Skeletal muscle tissue (tissue), 4 donors: ENCODE results near the gene CERCAM. TPM values are rescaled to one million over a fixed set of nuclear protein-coding genes. Genes with fewer than 3 reads are reported as not detected.

Source experiments
- H3K27ac ChIP-seq: one replicate; pipeline ENCODE4 v1.7.0; 2013; ENCODE audit warnings: mild to moderate bottlenecking, low read depth, low read length, inconsistent platforms
- H3K27me3 ChIP-seq, 3 donors: one replicate each; pipeline ENCODE4 v1.7.0; 2013; ENCODE audit warnings: low read length in 3 of 3; ENCODE audit not compliant: control insufficient read depth in 3 of 3, insufficient read depth in 3 of 3
- H3K36me3 ChIP-seq, 3 donors: one replicate each; pipeline ENCODE4 v1.7.0; 2013; ENCODE audit warnings: low read length in 3 of 3; ENCODE audit not compliant: control insufficient read depth in 3 of 3, insufficient read depth in 3 of 3
- H3K4me1 ChIP-seq, 3 donors: one replicate each; pipeline ENCODE4 v1.7.0; 2013; ENCODE audit warnings: low read length in 3 of 3, mild to moderate bottlenecking in 3 of 3; ENCODE audit not compliant: control insufficient read depth in 3 of 3, insufficient read depth in 3 of 3
- H3K4me3 ChIP-seq, 3 donors: one replicate each; pipeline ENCODE4 v1.7.0; 2013; ENCODE audit warnings: low read length in 3 of 3
- H3K9ac ChIP-seq, 3 donors: one replicate each; pipeline ENCODE4 v1.7.0; 2013; ENCODE audit warnings: low read length in 3 of 3, mild to moderate bottlenecking in 3 of 3, moderate library complexity in 2 of 3, low read depth in 1 of 3
- H3K9me3 ChIP-seq, 3 donors: one replicate each; pipeline ENCODE4 v1.7.0; 2013; ENCODE audit warnings: low read length in 3 of 3; ENCODE audit not compliant: control insufficient read depth in 3 of 3
- total RNA-seq: library from RNA; depleted of rRNA; stranded (reverse); fragments of >200 nt; gene quantifications from one replicate; pipeline ENCODE4 v1.2.3, GENCODE V29; 2014
- donor health status: Osteomylitis.

Gene CERCAM, protein sequence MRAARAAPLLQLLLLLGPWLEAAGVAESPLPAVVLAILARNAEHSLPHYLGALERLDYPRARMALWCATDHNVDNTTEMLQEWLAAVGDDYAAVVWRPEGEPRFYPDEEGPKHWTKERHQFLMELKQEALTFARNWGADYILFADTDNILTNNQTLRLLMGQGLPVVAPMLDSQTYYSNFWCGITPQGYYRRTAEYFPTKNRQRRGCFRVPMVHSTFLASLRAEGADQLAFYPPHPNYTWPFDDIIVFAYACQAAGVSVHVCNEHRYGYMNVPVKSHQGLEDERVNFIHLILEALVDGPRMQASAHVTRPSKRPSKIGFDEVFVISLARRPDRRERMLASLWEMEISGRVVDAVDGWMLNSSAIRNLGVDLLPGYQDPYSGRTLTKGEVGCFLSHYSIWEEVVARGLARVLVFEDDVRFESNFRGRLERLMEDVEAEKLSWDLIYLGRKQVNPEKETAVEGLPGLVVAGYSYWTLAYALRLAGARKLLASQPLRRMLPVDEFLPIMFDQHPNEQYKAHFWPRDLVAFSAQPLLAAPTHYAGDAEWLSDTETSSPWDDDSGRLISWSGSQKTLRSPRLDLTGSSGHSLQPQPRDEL
- 33.4 TPM for total RNA-seq

DNA sequence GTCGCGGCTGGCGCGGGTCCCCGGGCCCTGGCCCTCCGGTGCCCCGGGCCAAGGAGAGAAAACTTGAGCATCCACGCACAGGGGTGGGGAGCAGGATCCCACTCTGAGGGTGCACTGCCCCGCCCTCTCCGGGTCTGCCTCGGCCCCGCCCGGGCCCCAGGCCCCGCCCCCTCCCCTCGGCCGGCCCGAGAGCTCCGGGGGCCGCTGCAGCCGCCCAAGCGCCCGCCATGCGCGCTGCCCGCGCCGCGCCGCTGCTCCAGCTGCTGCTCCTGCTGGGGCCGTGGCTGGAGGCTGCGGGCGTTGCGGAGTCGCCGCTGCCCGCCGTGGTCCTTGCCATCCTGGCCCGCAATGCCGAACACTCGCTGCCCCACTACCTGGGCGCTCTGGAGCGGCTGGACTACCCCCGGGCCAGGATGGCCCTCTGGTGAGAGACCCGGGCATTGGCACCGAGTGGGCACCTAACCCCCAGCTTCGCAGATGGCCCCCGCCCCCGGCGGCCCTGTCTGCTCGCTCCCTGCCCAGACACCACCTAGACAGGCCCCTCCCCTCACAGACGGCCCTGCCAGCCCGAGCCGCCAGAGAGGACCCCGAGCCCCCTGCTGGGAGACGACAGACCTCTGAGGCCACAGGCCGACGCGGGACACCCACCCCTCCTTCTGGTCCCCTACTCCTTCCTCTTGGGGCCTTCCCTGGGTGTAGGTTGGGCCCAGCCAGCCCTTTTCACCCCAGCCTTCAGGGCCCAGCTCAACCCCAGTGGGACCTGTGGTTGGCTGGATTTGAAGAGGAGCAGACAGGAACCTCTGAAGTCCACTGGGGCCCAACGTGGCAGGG lies at the start of gene CERCAM:
CERCAM (plus strand) TSS at position 207 of the 831 bp plus-strand sequence; CDS start at position 228, 21 bp downstream.
- Histone ChIP-seq H3K9ac (peak within 1 kb of the TSS; percentile 51 to 74 (median 72)), H3K27ac (peak within 1 kb of the TSS; percentile 47), H3K9me3 (no peaks in the 10 kb centered on the region), H3K4me3 (peak within 1 kb of the TSS; percentile 68 to 72 (median 69)), H3K4me1 (peaks cover 10 to 24% (median 15%) of the 10 kb centered on the region in 3 donors), H3K36me3 (peaks cover 0 to 2% (median 0%) of the 10 kb centered on the region in 3 donors), H3K27me3 (peaks cover 9 to 19% (median 13%) of the 10 kb centered on the region in 3 donors)

DNA sequence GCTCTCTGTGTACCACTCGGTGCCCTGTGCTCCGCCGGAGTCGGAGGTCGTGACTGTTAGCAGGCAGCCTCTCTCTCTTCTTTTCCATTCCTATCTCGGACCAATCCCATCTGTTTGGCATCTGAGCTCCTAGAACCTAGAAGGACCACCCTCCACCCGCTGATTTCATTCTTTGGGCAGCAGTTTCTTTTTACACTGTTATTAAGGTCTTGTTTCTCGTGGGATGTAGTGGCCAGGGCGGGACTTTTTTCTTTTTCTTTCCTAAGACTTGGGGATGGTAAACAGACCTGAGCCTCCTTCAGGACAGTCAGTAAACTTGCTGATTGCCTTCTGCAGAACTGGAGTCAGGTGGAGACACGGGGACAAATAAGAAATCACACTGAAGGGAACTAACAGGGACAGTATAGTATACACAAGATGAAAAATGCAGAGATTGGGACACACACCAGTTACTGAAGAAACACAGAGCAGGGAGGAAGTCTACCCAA lies 49.0 kb upstream of the CERCAM start:
- H3K9me3 ChIP-seq, result no peaks in the 10 kb centered on the region
- H3K27ac ChIP-seq, result peak overlapping the region; percentile 92
- H3K27me3 ChIP-seq, result no peaks in the 10 kb centered on the region
- peaks cover 13 to 23% (median 16%) of the 10 kb centered on the region in 3 donors for H3K4me1 ChIP-seq
- H3K9ac ChIP-seq, result peak overlapping the region; percentile 87 to 99 (median 95)
- H3K4me3 ChIP-seq, result peak overlapping the region; percentile 100
- H3K36me3 ChIP-seq, result peaks cover 7 to 9% (median 9%) of the 10 kb centered on the region in 3 donors

DNA sequence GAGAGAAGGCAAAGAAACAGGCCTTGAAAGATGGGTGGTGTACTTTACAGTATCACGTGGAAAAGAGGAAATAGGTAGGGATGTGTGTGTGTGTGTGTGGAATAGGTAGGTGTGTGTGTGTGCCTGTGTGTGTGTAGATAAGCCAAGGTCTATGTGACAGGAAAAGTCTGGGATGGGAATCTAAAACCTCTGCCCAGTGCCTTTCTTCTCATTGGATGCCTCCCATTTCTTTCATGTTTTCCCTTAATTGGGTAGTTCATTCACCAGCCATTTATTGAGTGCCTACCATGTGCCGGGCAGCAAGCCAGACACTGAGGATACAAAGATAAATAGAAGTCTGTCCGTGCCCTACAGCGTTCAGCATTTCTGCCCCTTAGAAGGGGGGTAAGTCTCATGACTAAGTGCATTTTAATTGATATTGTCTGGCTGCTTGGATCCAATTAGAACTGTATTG lies 48.4 kb upstream of the CERCAM start:
- Histone ChIP-seq H3K4me3 (peak overlapping the region; percentile 100), H3K27ac (no peak overlapping the region), H3K9me3 (no peaks in the 10 kb centered on the region), H3K9ac (peak overlapping the region; percentile 87 to 99 (median 95)), H3K27me3 (no peaks in the 10 kb centered on the region), H3K36me3 (peaks cover 7 to 9% (median 9%) of the 10 kb centered on the region in 3 donors), H3K4me1 (peaks cover 13 to 23% (median 16%) of the 10 kb centered on the region in 3 donors)

DNA sequence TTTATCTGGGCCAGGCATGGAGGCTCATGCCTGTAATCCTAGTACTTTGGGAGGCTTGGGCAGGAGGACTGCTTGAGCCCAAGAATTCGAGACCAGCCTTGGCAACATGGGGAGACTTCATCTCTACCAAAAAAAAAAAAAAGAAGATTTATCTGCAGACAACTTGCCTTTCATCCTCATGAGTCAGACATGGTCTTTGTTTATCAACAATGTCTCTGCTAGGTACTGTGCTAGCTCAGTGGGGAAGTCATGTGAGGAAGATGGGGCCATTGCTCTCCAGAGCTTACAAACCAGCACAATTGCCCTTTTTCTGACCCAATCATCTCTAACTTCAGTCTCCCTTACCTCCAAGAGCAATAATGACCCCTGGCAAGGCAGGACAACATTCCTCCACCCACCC lies 47.9 kb upstream of the CERCAM start:
- H3K9me3 ChIP-seq, result no peaks in the 10 kb centered on the region
- H3K4me3 ChIP-seq, result no peak overlapping the region
- H3K27ac ChIP-seq, result no peak overlapping the region
- peaks cover 7 to 11% (median 9%) of the 10 kb centered on the region in 3 donors for H3K36me3 ChIP-seq
- no peak overlapping the region for H3K9ac ChIP-seq
- H3K27me3 ChIP-seq, result no peaks in the 10 kb centered on the region
- H3K4me1 ChIP-seq, result peaks cover 13 to 23% (median 16%) of the 10 kb centered on the region in 3 donors

DNA sequence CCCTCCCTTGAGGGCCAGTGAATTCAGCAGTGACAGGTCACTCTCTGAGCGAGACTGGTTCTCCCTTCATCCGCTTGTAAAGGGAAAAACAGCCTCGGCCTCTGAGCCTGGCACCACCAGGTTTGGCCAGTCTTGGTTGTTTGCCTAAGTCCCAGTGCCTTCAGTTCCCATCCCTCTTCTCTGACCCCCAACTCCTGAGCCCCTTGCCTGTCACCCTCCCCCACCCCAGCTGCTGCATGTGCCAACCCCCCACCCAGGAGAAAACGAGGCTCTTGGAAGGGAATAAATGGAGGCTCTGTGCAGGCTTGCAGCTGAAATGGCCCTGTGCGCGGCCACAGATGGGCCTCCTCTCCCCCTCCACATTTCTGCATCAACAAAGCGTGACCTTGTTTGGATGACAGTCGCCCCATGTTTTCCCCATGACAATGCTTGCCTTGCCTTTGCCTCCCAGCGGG lies 46.4 kb upstream of the CERCAM start:
- no peak overlapping the region for H3K9ac ChIP-seq
- H3K4me3 ChIP-seq, result no peak overlapping the region
- H3K36me3 ChIP-seq, result peaks cover 10 to 19% (median 13%) of the 10 kb centered on the region in 3 donors
- H3K4me1 ChIP-seq, result peaks cover 13 to 23% (median 16%) of the 10 kb centered on the region in 3 donors
- no peaks in the 10 kb centered on the region for H3K27me3 ChIP-seq
- H3K27ac ChIP-seq, result no peak overlapping the region
- H3K9me3 ChIP-seq, result no peaks in the 10 kb centered on the region

DNA sequence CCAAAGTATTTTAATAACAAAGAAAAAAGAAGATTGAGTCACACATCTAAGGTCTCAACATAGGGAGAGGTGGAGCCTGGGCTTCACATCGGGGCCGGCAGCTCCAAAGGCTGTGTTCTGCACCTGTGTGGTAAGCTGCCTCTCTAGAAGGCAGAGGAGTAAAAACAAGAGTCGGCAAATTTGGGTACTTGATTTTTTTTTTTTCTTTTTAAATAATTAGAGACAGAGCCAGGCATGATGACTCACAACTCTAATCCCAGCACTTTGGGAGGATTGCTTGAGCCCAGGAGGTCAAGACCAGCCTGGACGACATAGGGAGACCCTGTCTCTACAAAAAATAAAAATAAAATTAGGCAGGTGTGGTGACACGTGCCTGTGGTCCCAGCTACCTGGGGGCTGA lies 44.8 kb upstream of the CERCAM start:
- H3K4me3 ChIP-seq, result no peak overlapping the region
- H3K4me1 ChIP-seq, result peaks cover 9 to 17% (median 12%) of the 10 kb centered on the region in 3 donors
- H3K27ac ChIP-seq, result no peak overlapping the region
- H3K9ac ChIP-seq, result no peak overlapping the region
- peaks cover 13 to 19% (median 15%) of the 10 kb centered on the region in 3 donors for H3K36me3 ChIP-seq
- no peaks in the 10 kb centered on the region for H3K9me3 ChIP-seq
- no peaks in the 10 kb centered on the region for H3K27me3 ChIP-seq

DNA sequence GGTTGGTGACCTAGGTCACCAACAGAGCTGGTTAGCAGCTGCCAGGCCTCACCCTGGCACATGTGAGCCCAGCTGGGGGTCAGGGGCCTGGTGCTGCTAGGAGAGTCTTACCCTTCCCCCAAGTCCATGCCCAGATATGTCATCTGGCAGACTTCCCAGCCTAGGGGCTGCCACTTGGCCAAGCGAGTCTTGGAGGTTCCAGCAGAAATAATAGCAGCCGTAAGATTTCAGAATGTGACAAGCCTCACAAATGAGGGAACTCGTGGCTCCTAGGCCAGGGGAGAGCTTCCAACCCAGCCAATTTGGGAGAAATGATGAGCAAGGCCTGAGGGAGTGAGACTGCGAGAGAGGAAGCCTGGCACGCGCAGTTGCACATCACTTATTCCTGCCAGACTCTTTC lies 38.4 kb upstream of the CERCAM start:
- Histone ChIP-seq H3K27ac (no peak overlapping the region), H3K4me1 (peaks cover 0 to 6% (median 0%) of the 10 kb centered on the region in 3 donors), H3K9ac (no peak overlapping the region), H3K9me3 (no peaks in the 10 kb centered on the region), H3K27me3 (no peaks in the 10 kb centered on the region), H3K4me3 (no peak overlapping the region), H3K36me3 (peaks cover 27 to 34% (median 33%) of the 10 kb centered on the region in 3 donors)

DNA sequence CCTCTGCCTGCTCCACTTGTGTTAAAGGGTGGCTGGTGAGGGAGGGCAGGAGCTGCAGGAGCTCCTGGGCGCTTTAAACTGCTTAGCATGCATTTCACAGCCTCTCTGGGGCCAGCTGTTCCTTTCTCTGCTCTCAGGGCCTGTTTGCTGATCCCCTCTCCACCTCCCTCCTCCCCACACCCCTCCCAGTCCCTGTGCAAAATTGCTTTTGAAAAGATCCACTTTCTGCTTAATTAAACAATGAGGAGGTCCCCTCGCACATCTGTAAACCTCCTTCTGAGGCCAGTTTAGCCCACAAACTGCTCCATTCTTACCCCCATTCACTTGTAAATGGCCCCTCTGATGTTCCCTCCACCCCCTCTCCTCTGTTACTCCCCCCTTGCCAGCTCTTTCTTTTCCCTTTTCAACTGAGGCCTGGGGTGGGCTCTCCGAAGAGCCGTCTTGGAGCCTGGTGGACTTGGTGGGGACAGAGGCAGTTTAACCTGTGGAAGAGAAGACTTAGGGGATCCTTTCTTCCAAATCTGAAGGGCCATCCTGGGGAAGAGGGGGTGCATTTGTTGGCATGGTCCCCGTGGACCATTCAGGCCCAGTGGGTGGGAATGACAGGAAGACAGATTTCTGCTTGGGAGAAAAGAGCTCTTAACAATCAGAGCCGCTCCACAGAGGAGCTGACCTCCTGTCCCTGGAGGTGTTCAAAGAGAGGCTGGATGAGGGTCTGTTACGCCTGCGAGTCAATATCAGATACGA lies 37.5 kb upstream of the CERCAM start:
- peaks cover 35 to 39% (median 36%) of the 10 kb centered on the region in 3 donors for H3K36me3 ChIP-seq
- H3K9me3 ChIP-seq, result no peaks in the 10 kb centered on the region
- no peak overlapping the region for H3K9ac ChIP-seq
- no peaks in the 10 kb centered on the region for H3K27me3 ChIP-seq
- H3K4me1 ChIP-seq, result peaks cover 0 to 6% (median 0%) of the 10 kb centered on the region in 3 donors
- no peak overlapping the region for H3K4me3 ChIP-seq
- H3K27ac ChIP-seq, result no peak overlapping the region

DNA sequence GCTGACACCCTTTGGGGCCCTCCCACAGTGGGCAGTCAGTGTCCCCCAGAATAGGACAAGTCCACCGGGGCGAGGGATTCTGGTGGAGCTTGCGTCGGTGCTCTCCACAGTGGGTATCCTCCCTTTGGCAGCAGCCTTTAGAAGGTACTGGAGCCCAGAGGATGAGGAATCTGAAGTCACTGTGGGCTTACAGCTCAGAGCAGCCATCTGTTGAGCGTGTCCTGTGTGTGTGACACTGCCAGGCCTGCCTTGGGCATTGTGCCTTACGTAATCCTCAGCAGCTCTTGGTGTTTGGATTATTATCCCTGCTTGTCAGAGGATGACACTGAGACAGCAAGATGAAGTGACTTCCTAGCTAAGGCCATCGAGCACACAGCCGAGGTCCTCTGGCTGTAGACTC lies 36.9 kb upstream of the CERCAM start:
- Histone ChIP-seq H3K9ac (peak overlapping the region in 1 of 3 donors; percentile 50), H3K9me3 (no peaks in the 10 kb centered on the region), H3K27ac (no peak overlapping the region), H3K4me1 (peaks cover 0 to 6% (median 0%) of the 10 kb centered on the region in 3 donors), H3K27me3 (no peaks in the 10 kb centered on the region), H3K36me3 (peaks cover 40 to 45% (median 41%) of the 10 kb centered on the region in 3 donors), H3K4me3 (no peak overlapping the region)
